Astrocyte of the cerebellum (primary cell): ENCODE data around the gene DNAAF9.

ENCODE experiments used
- DNase-seq: peaks from one replicate; pipeline ENCODE4 v3.0.0-alpha.2; 2011; ENCODE audit warnings: low read depth
- H3K4me3 ChIP-seq: 2 replicates; pipeline ENCODE4 v1.5.1; 2011; ENCODE audit warnings: mild to moderate bottlenecking, low read depth, low read length, moderate library complexity
- in situ Hi-C: cut with HindIII; loops from 2 replicates; pipeline ENCODE4 v1.10.0; 2017; ENCODE audit warnings: low sequenced_read_pairs
- TF ChIP-seq, protein P1 (sequence below): IDR thresholded peaks from 2 replicates; pipeline ENCODE4 v1.5.1; 2012; ENCODE audit warnings: low read length, low read depth, moderate library complexity, mild to moderate bottlenecking; ENCODE audit errors: missing control alignments

The DNAAF9 gene

DNA sequence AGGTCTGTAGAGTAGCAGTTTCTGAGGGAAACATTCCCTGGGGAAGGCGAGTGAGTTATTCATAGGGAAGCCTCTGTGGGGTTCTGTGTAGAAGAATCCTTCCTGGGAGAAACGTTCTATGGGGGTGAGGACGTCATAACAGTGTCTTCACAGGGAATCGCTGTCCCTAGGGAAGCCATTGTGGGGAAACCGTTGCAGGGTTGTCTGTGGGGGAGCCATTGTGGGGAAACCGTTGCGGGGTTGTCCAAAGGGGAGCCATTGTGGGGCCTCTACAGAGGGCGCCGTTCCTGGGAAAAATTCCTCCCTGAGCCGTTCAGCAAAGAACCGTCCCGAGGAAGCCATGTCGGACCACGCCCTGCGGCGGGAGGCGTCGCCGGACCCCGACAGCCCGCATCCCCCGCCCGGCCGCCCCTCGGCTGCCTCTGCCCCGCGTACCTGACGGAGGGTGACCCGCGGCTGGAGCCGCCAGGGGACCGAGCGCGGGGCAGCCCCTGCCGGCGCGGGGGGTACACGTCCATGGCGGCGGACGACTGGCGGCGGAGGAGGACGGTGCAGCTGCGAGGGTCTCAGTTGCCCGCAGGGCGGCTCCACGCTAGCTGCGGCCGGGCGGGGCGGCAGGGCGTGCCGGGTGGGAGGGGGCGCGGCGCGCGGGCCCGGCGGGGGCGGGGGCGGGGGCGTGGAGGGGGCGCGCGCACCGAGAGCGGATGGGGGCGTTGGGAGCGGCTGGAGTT is at the start of gene DNAAF9:
TSS of gene DNAAF9 (minus strand) at position 630 of the 731 bp plus-strand sequence. CDS start at position 518, 112 bp downstream.
- H3K4me3 ChIP-seq = peak within 1 kb of the TSS; percentile 88
- no peak for DNase-seq
- TF ChIP-seq, protein P1, sequence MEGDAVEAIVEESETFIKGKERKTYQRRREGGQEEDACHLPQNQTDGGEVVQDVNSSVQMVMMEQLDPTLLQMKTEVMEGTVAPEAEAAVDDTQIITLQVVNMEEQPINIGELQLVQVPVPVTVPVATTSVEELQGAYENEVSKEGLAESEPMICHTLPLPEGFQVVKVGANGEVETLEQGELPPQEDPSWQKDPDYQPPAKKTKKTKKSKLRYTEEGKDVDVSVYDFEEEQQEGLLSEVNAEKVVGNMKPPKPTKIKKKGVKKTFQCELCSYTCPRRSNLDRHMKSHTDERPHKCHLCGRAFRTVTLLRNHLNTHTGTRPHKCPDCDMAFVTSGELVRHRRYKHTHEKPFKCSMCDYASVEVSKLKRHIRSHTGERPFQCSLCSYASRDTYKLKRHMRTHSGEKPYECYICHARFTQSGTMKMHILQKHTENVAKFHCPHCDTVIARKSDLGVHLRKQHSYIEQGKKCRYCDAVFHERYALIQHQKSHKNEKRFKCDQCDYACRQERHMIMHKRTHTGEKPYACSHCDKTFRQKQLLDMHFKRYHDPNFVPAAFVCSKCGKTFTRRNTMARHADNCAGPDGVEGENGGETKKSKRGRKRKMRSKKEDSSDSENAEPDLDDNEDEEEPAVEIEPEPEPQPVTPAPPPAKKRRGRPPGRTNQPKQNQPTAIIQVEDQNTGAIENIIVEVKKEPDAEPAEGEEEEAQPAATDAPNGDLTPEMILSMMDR = peak; percentile 28
- in situ Hi-C loops = no loop called here

- in situ Hi-C loops = no loop called here
- no peak overlapping the region for H3K4me3 ChIP-seq
- DNase-seq = no peak
- TF ChIP-seq, protein P1 = no peak
These were observed 49.2 kb upstream of the DNAAF9 start for GRCh38 chr20:3456648-3457047.

- TF ChIP-seq, protein P1 = no peak
- H3K4me3 ChIP-seq = no peak overlapping the region
- in situ Hi-C loops = loop anchor here (5.0 kb wide), 1 partner anchor 83 kb away; no protein-coding TSS in a partner anchor
- no peak for DNase-seq
These were observed 47.4 kb upstream of the DNAAF9 start for GRCh38 chr20:3454831-3455230.

DNA sequence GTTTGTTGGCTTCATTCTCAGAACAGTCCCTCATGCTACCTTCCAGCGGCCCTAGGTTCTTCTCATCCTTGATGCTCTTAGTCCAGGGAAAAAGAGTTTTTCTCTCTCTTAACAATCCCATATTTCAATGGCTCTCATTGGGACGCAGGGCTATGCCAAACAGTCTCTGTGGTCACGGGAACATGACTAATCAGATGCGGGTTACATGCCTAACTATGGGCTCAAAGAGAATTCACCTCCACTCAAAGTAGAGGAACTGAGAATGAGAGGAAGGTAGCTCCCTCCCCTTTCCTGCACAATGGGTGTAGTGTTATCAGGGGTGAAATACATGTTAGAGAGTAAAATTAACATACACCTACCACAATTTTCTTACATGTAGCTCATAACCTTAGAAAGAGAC is 45.2 kb upstream of the DNAAF9 start:
- no peak for DNase-seq
- TF ChIP-seq, protein P1 = no peak
- in situ Hi-C loops = loop anchor here (5.0 kb wide), 1 partner anchor 80 kb away; no protein-coding TSS in a partner anchor
- no peak overlapping the region for H3K4me3 ChIP-seq

DNA sequence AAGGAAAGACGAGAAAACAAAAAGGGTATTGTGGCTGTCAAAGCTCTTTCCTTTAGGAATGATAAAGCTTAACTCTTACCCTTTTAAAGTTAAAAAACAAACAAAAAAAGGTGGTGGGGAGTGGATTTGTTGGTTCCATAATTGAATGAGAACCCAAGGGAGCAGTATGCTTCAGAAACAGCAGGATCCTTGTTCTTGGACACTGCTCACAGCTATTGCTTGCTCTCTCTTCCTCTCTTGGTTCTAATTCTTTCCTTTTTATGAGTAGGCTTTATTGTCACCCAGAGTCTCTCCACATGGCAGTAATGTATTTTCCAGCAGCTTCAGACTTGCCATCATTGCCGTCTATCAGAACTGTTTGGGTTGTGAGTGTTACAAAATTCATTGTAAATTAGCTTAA is 44.7 kb upstream of the DNAAF9 start:
- in situ Hi-C loops = loop anchor here (5.0 kb wide), 1 partner anchor 80 kb away; no protein-coding TSS in a partner anchor

GRCh38 chr20:3449319-3449718 is 41.9 kb upstream of the DNAAF9 start:
- in situ Hi-C loops = no loop called here
- TF ChIP-seq, protein P1 = no peak

More for the DNA sequence above, 44.7 kb upstream of the DNAAF9 start:
- H3K4me3 ChIP-seq = no peak overlapping the region
- TF ChIP-seq, protein P1 = no peak
- DNase-seq = no peak

More at GRCh38 chr20:3449319-3449718, 41.9 kb upstream of the DNAAF9 start:
- no peak overlapping the region for H3K4me3 ChIP-seq
- DNase-seq = no peak
